K562 (cell line): ENCODE measurements around the gene FES. TPM values are rescaled to one million over a fixed set of nuclear protein-coding genes. Genes with fewer than 3 reads are reported as not detected.
A peak's percentile ranks its signal among the peaks of the same experiment; 100 is the strongest.

Experiments
- BDP1 ChIP-seq: IDR thresholded peaks from 3 replicates; pipeline ENCODE4 v1.6.1; 2011; ENCODE audit not compliant: insufficient read length, insufficient read depth
- BRD9 ChIP-seq: fragments of 450-650 bp; IDR thresholded peaks from 2 replicates; pipeline ENCODE4 v1.6.1; 2018; ENCODE audit warnings: low read depth; ENCODE audit not compliant: partially characterized antibody
- CREB3 ChIP-seq: fragments of 450-650 bp; conservative IDR thresholded peaks from 2 replicates; pipeline ENCODE4 v1.6.1; 2016; ENCODE audit warnings: missing genetic modification characterization, low read depth, mild to moderate bottlenecking, missing compliant biosample characterization, moderate library complexity
- CREM ChIP-seq: IDR thresholded peaks from 2 replicates; pipeline ENCODE4 v1.6.1; 2014; ENCODE audit warnings: antibody characterized with exemption, low read depth
- EP400 ChIP-seq: fragments of 450-650 bp; IDR thresholded peaks from 2 replicates; pipeline ENCODE4 v1.6.1; 2017; ENCODE audit warnings: antibody characterized with exemption, mild to moderate bottlenecking, moderate library complexity
- ETV1 ChIP-seq: fragments of 450-650 bp; conservative IDR thresholded peaks from 2 replicates; pipeline ENCODE4 v1.6.1; 2016; ENCODE audit warnings: missing genetic modification characterization, control low read depth, low read depth, missing compliant biosample characterization
- FOXJ2 ChIP-seq: fragments of 200-800 bp; sonication (Bioruptor generic); IDR thresholded peaks from 2 replicates; pipeline ENCODE4 v1.6.1; 2016; ENCODE audit warnings: missing genetic modification characterization, missing compliant biosample characterization
- FOXP1 ChIP-seq: sonication (generic); formaldehyde crosslinking; IDR thresholded peaks from 2 replicates; pipeline ENCODE4 v1.8.0; 2022; ENCODE audit warnings: mild to moderate bottlenecking, missing genetic modification reagents
- HDAC8 ChIP-seq: fragments of 450-650 bp; IDR thresholded peaks from 2 replicates; pipeline ENCODE4 v1.6.1; 2016; ENCODE audit warnings: mild to moderate bottlenecking, missing genetic modification characterization, moderate library complexity, missing compliant biosample characterization
- HOXB6 ChIP-seq: fragments of 250-450 bp; sonication (Bioruptor Pico); IDR thresholded peaks from 2 replicates; pipeline ENCODE4 v1.5.1; 2022; ENCODE audit warnings: mild to moderate bottlenecking, borderline replicate concordance
- IRF9 ChIP-seq: fragments of 450-650 bp; IDR thresholded peaks from 2 replicates; pipeline ENCODE4 v1.6.1; 2016; ENCODE audit warnings: missing biosample characterization, missing genetic modification characterization
- MXD1 ChIP-seq: fragments of 250-450 bp; sonication (Bioruptor Pico); IDR thresholded peaks from 2 replicates; pipeline ENCODE4 v1.8.0; 2021; ENCODE audit warnings: borderline replicate concordance, mild to moderate bottlenecking, moderate library complexity; ENCODE audit not compliant: poor library complexity, severe bottlenecking
- RBM14 ChIP-seq: fragments of 200-400 bp; formaldehyde crosslinking; IDR thresholded peaks from 2 replicates; pipeline ENCODE4 v1.6.1; 2018; ENCODE audit warnings: low read depth, mild to moderate bottlenecking, low read length, moderate library complexity, borderline replicate concordance; ENCODE audit not compliant: insufficient read depth
- SIRT6 ChIP-seq: IDR thresholded peaks from one replicate; pipeline ENCODE4 v1.6.1; 2012; ENCODE audit warnings: low read depth, mild to moderate bottlenecking, control low read depth, inconsistent platforms, low read length, moderate library complexity
- SMAD3 ChIP-seq: fragments of 450-650 bp; formaldehyde crosslinking; conservative IDR thresholded peaks from 2 replicates; pipeline ENCODE4 v1.4.0; 2020; ENCODE audit warnings: mild to moderate bottlenecking
- TEAD1 ChIP-seq, 2 experiments: fragments of 450-650 bp in 1 of 2; sonication (generic) in 1 of 2; formaldehyde crosslinking; IDR thresholded peaks; 2 replicates each; pipeline versions ENCODE4 v1.4.0 to v1.8.0; 2020 to 2022; ENCODE audit warnings: mild to moderate bottlenecking in 2 of 2, missing genetic modification reagents in 1 of 2
- ZBED1 ChIP-seq: IDR thresholded peaks from 2 replicates; pipeline ENCODE4 v1.6.1; 2014
- ZBTB26 ChIP-seq: fragments of 450-650 bp; formaldehyde crosslinking; IDR thresholded peaks from 2 replicates; pipeline ENCODE4 v1.4.0; 2022; ENCODE audit warnings: missing genetic modification characterization
- ZNF23 ChIP-seq: fragments of 250-450 bp; sonication (Bioruptor Pico); IDR thresholded peaks from 2 replicates; pipeline ENCODE4 v1.4.0; 2020; ENCODE audit warnings: mild to moderate bottlenecking
- ZNF57 ChIP-seq: fragments of 450-650 bp; formaldehyde crosslinking; IDR thresholded peaks from 2 replicates; pipeline ENCODE4 v1.4.0; 2020; ENCODE audit warnings: mild to moderate bottlenecking, moderate library complexity
- ZNF75A ChIP-seq: fragments of 450-650 bp; formaldehyde crosslinking; IDR thresholded peaks from 2 replicates; pipeline ENCODE4 v1.4.0; 2020; ENCODE audit warnings: mild to moderate bottlenecking
- ZNF76 ChIP-seq: fragments of 250-450 bp; sonication (Bioruptor Pico); IDR thresholded peaks from 2 replicates; pipeline ENCODE4 v1.4.0; 2020; ENCODE audit warnings: mild to moderate bottlenecking, moderate library complexity, borderline replicate concordance
- polyA plus RNA-seq, 8 experiments: library from polyadenylated mRNA; depleted of rRNA in 4 of 8; stranded (reverse) in 5 of 8; unstranded in 3 of 8; fragments of >200 nt; fragmentation: Nextera tagmentation in 2 of 8; fragmentation: Illumina TruSeq in 1 of 8; extraction: Ambion mirVana in 2 of 8; extraction: Trizol in 1 of 8; gene quantifications; 2 replicates each; pipeline versions ENCODE4 v1.2.1 to v1.2.3, GENCODE V29; 2011 to 2014; ENCODE audit warnings: inconsistent platforms in 1 of 8, missing spikeins in 1 of 8
- total RNA-seq, 7 experiments: library from RNA; depleted of rRNA in 6 of 7; stranded (reverse); fragments of >200 nt in 6 of 7; fragmentation: Illumina TruSeq in 2 of 7; extraction: Trizol in 2 of 7; gene quantifications; 2 replicates each; pipeline versions ENCODE4 v1.2.1 to v1.2.3, GENCODE V29; 2011 to 2021; ENCODE audit warnings: low replicate concordance in 1 of 7
- TF ChIP-seq, protein P1 (sequence below): fragments of 250-450 bp; sonication (Bioruptor Pico); IDR thresholded peaks from 2 replicates; pipeline ENCODE4 v1.5.1; 2021; ENCODE audit warnings: mild to moderate bottlenecking

Gene FES
- total and polyA plus RNA-seq, 9 of the 15 experiments (the other 6 are each of a cell fraction or from before 2014, with no cell fraction given), result 0.38 to 2.6 (median 0.82) TPM

GRCh38 chr15:90902040-90902839 is 17.9 kb downstream of the FES start (continued):
- TF ChIP-seq RBM14 (no peak), FOXJ2 (tag) (peak; percentile 13), TEAD1 (CRISPR knock-in tag; IDR thresholded peaks at IDR 0.05) (peak; percentile 27 to 73; a peak in 3 of 4 replicates), SMAD3 (CRISPR knock-in tag) (0 out of 2 replicates have a peak, but pooled peaks have one; percentile 32), IRF9 (tag) (no peak), FOXP1 (CRISPR knock-in tag) (no peak), BRD9 (peak; percentile 81), MXD1 (peak; percentile 3), ZNF57 (CRISPR knock-in tag) (no peak), CREM (peak; percentile 42; the same call in 1 of the 2 replicates), HOXB6 (no peak), ZBED1 (no peak), HDAC8 (tag) (0 out of 2 replicates have a peak, but pooled peaks have one; percentile 30), ZNF76 (CRISPR knock-in tag) (no peak; the same call in 1 of the 2 replicates), SIRT6 (no peak), CREB3 (tag) (no peak), EP400 (peak; percentile 43; the same call in 1 of the 2 replicates), ZNF75A (CRISPR knock-in tag) (no peak), ZBTB26 (no peak), ZNF23 (CRISPR knock-in tag) (no peak), BDP1 (no peak), ETV1 (tag) (peak; percentile 3; the same call in 1 of the 2 replicates)
- TF ChIP-seq, protein P1, sequence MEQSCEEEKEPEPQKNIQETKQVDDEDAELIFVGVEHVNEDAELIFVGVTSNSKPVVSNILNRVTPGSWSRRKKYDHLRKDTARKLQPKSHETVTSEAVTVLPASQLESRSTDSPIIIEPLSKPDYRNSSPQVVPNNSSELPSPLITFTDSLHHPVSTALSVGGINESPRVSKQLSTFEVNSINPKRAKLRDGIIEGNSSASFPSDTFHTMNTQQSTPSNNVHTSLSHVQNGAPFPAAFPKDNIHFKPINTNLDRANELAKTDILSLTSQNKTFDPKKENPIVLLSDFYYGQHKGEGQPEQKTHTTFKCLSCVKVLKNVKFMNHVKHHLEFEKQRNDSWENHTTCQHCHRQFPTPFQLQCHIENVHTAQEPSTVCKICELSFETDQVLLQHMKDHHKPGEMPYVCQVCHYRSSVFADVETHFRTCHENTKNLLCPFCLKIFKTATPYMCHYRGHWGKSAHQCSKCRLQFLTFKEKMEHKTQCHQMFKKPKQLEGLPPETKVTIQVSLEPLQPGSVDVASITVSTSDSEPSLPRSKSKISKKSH (CRISPR knock-in tag), result no peak
